SK-N-MC (cell line): ENCODE data around the gene NKAIN2.

ENCODE experiments used
- EZH2 ChIP-seq: fragments of 200-600 bp; sonication (generic); IDR thresholded peaks from one replicate; pipeline ENCODE4 v1.6.1; 2017; ENCODE audit warnings: antibody characterized with exemption
- POLR2AphosphoS5 ChIP-seq: IDR thresholded peaks from 2 replicates; pipeline ENCODE4 v1.6.1; 2012; ENCODE audit warnings: mild to moderate bottlenecking, low read depth, low read length, borderline replicate concordance

DNA sequence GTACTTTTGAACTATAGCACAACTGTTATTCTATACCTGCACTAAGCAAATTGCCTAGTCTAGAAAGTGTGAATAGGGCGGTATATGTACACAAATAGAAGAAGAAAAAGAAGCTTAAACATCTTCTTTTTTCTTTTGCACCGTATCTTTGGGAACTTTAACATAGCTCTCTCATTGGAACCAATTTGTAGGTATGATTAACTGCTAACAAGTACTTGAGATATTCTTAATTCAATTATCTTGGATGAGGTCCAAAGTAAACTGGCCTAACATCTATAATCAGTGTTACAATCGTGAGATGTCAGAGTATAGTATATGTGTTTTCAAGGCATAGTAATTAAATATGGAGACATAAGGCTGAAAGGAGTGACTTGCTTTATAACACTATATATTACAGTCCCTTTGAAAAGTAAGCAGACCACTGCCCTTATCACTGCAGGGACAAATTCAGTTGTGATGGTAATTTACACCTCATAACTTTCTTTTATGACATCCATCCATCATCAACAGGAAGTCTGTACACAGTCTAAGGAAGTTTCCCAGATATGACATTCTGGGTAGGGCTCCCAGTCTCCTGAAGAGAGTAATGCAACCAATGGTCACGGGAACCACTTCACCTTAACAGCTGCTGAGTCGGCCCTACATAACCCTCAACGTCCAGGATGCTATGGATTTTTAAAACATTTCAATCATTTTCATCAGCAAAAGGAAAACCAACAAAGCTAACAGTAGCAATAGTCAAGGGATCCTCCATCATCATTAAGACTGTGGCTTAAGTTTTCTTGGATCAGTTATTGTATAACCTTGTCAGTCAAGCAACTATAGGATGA, 37.6 kb downstream of the NKAIN2 start:
- no peak for TF ChIP-seq EZH2
- TF ChIP-seq POLR2AphosphoS5: no peak
